SK-N-SH (cell line): Measurements from ENCODE around the gene SIRPB2. TPM values are rescaled to one million over a fixed set of nuclear protein-coding genes. Genes with fewer than 3 reads are reported as not detected.

Experiments used
- CTCF ChIA-PET: fragments of 300-600, 350-600 bp; formaldehyde crosslinking; extraction: SDS; loops from one replicate; lab custom pipeline; 2021; lab: Yijun Ruan, JAX
- POLR2A ChIA-PET: fragments of 350-600 bp; sonication (Branson Sonifier 250); formaldehyde crosslinking; extraction: SDS; loops from one replicate; lab custom pipeline; 2020; ENCODE audit warnings: antibody characterized with exemption, inconsistent platforms; lab: Yijun Ruan, JAX
- DNase-seq: peaks from one replicate; pipeline ENCODE4 v3.0.0; 2012
- H2AFZ ChIP-seq: fragments of 200-600 bp; sonication (generic); 2 replicates; pipeline ENCODE4 v1.8.1; 2016; ENCODE audit warnings: antibody characterized with exemption, mild to moderate bottlenecking, low read depth
- H3F3A ChIP-seq: fragments of 200-600 bp; sonication (generic); replicated peaks from 2 replicates; pipeline ENCODE3; 2016; ENCODE audit warnings: antibody characterized with exemption, mild to moderate bottlenecking; ENCODE audit not compliant: insufficient read depth
- H3K27ac ChIP-seq, 2 experiments: fragments of 200-500 bp in 1 of 2; fragments of 200-600 bp in 1 of 2; sonication (Bioruptor generic) in 1 of 2; sonication (generic), shearing (Covaris generic) in 1 of 2; 2 replicates each; pipeline versions ENCODE4 v1.5.1 to v1.6.1; 2014 to 2016; ENCODE audit warnings: low read depth in 2 of 2, inconsistent platforms in 1 of 2, low read length in 1 of 2, mild to moderate bottlenecking in 1 of 2, mixed read lengths in 1 of 2
- H3K27me3 ChIP-seq: fragments of 200-600 bp; sonication (generic), shearing (Covaris generic); 2 replicates; pipeline ENCODE4 v1.6.1; 2016; ENCODE audit warnings: mixed run types; ENCODE audit not compliant: insufficient read depth
- H3K36me3 ChIP-seq, 2 experiments: fragments of 200-500 bp in 1 of 2; fragments of 200-600 bp in 1 of 2; sonication (Bioruptor generic) in 1 of 2; sonication (generic) in 1 of 2; replicated peaks in 1 of 2; 2 replicates each; pipeline versions ENCODE3 to v1.5.1; 2014 to 2016; ENCODE audit warnings: low read length in 1 of 2, mild to moderate bottlenecking in 1 of 2; ENCODE audit not compliant: insufficient read depth in 2 of 2, control insufficient read depth in 1 of 2
- H3K4me1 ChIP-seq, 2 experiments: fragments of 200-500 bp in 1 of 2; fragments of 200-600 bp in 1 of 2; sonication (Bioruptor generic) in 1 of 2; sonication (generic), shearing (Covaris generic) in 1 of 2; 2 replicates each; pipeline versions ENCODE4 v1.5.1 to v1.6.1; 2014 to 2016; ENCODE audit warnings: low read depth in 1 of 2, low read length in 1 of 2, mixed run types in 1 of 2; ENCODE audit not compliant: insufficient read depth in 2 of 2, control insufficient read depth in 1 of 2
- H3K4me2 ChIP-seq: fragments of 200-600 bp; sonication (generic), shearing (Covaris generic); 2 replicates; pipeline ENCODE4 v1.6.1; 2017; ENCODE audit warnings: mixed run types
- H3K4me3 ChIP-seq, 2 experiments: fragments of 200-500 bp in 1 of 2; fragments of 200-600 bp in 1 of 2; sonication (Bioruptor generic) in 1 of 2; sonication (generic), shearing (Covaris generic) in 1 of 2; 2 replicates each; pipeline versions ENCODE4 v1.5.1 to v1.8.1; 2014 to 2016; ENCODE audit warnings: low read depth in 2 of 2, inconsistent platforms in 1 of 2, low read length in 1 of 2, mild to moderate bottlenecking in 1 of 2, mixed read lengths in 1 of 2, moderate library complexity in 1 of 2
- H3K79me2 ChIP-seq: fragments of 200-600 bp; sonication (generic); 2 replicates; pipeline ENCODE4 v1.8.1; 2017; ENCODE audit warnings: mild to moderate bottlenecking; ENCODE audit not compliant: insufficient read depth
- H3K9ac ChIP-seq: fragments of 200-600 bp; sonication (generic); 2 replicates; pipeline ENCODE4 v1.6.1; 2017; ENCODE audit warnings: mixed run types
- H3K9me2 ChIP-seq: fragments of 200-600 bp; sonication (generic); 2 replicates; pipeline ENCODE4 v1.6.1; 2017; ENCODE audit warnings: mixed run types
- H3K9me3 ChIP-seq: fragments of 200-600 bp; sonication (generic); 2 replicates; pipeline ENCODE4 v1.6.1; 2017; ENCODE audit warnings: mixed run types, mild to moderate bottlenecking, moderate library complexity
- H4K20me1 ChIP-seq: fragments of 200-600 bp; sonication (generic); 2 replicates; pipeline ENCODE4 v1.6.1; 2017; ENCODE audit warnings: mild to moderate bottlenecking, mixed run types; ENCODE audit not compliant: insufficient read depth
- CHD2 ChIP-seq: fragments of 150-350 bp; IDR thresholded peaks from 2 replicates; pipeline ENCODE4 v1.6.1; 2018; ENCODE audit warnings: low read length; ENCODE audit not compliant: partially characterized antibody
- ELF1 ChIP-seq: IDR thresholded peaks from 2 replicates; pipeline ENCODE4 v1.4.0; 2012
- EP300 ChIP-seq, 2 experiments: IDR thresholded peaks; 2 replicates each; pipeline versions ENCODE4 v1.4.0 to v1.6.1; 2012; ENCODE audit warnings: borderline replicate concordance in 1 of 2, low read depth in 1 of 2, low read length in 1 of 2
- EZH2phosphoT487 ChIP-seq: fragments of 200-600 bp; sonication (generic); IDR thresholded peaks from 2 replicates; pipeline ENCODE4 v1.6.1; 2017; ENCODE audit warnings: low read depth, mixed run types, mild to moderate bottlenecking, antibody characterized with exemption, moderate library complexity, borderline replicate concordance
- FOXJ3 ChIP-seq: sonication (generic); formaldehyde crosslinking; IDR thresholded peaks from 2 replicates; pipeline ENCODE4 v1.5.1; 2020; ENCODE audit warnings: mild to moderate bottlenecking, missing genetic modification reagents
- FOXM1 ChIP-seq: IDR thresholded peaks from 2 replicates; pipeline ENCODE4 v1.4.0; 2012; ENCODE audit warnings: low read depth, mild to moderate bottlenecking
- GABPA ChIP-seq: IDR thresholded peaks from 2 replicates; pipeline ENCODE4 v1.4.0; 2012; ENCODE audit warnings: low read depth, mild to moderate bottlenecking
- GATA2 ChIP-seq: sonication (generic); formaldehyde crosslinking; IDR thresholded peaks from 2 replicates; pipeline ENCODE4 v1.5.0; 2020; ENCODE audit warnings: mild to moderate bottlenecking, missing genetic modification reagents
- JUND ChIP-seq: IDR thresholded peaks from 2 replicates; pipeline ENCODE4 v1.4.0; 2012
- MXI1 ChIP-seq: IDR thresholded peaks from 2 replicates; pipeline ENCODE4 v1.6.1; 2012; ENCODE audit warnings: mild to moderate bottlenecking, low read depth, low read length, improper control_type of control experiment
- NRF1 ChIP-seq: IDR thresholded peaks from 2 replicates; pipeline ENCODE4 v1.6.1; 2012; ENCODE audit warnings: low read depth, mild to moderate bottlenecking, low read length
- RAD21 ChIP-seq: IDR thresholded peaks from 2 replicates; pipeline ENCODE4 v1.6.1; 2012; ENCODE audit warnings: mild to moderate bottlenecking, low read length
- RCOR1 ChIP-seq: fragments of 150-350 bp; IDR thresholded peaks from 2 replicates; pipeline ENCODE4 v1.6.1; 2017; ENCODE audit warnings: antibody characterized with exemption, low read length
- SIN3A ChIP-seq: IDR thresholded peaks from 2 replicates; pipeline ENCODE4 v1.6.1; 2012; ENCODE audit warnings: low read depth, mild to moderate bottlenecking, low read length, moderate library complexity, borderline replicate concordance
- SMC3 ChIP-seq: IDR thresholded peaks from 2 replicates; pipeline ENCODE4 v1.6.1; 2012; ENCODE audit warnings: low read depth, low read length, improper control_type of control experiment
- TAF1 ChIP-seq: IDR thresholded peaks from 2 replicates; pipeline ENCODE4 v1.6.1; 2012; ENCODE audit warnings: low read depth, mild to moderate bottlenecking, low read length, moderate library complexity, borderline replicate concordance
- USF1 ChIP-seq: IDR thresholded peaks from 2 replicates; pipeline ENCODE4 v1.4.0; 2012; ENCODE audit warnings: low read depth, borderline replicate concordance
- WGBS: methylation state at CpG from one replicate; pipeline ENCODE4 v1.1.6; 2017; ENCODE audit warnings: low lambda C conversion rate; 5-methylcytosine and 5-hydroxymethylcytosine counted together
- polyA plus RNA-seq, 3 experiments: library from polyadenylated mRNA; depleted of rRNA; stranded (reverse); fragments of >200 nt; gene quantifications; 2 replicates each; pipeline ENCODE4 v1.2.3, GENCODE V29; 2012
- TF ChIP-seq, protein P1 (sequence below): IDR thresholded peaks from 2 replicates; pipeline ENCODE4 v1.4.0; 2012; ENCODE audit warnings: low read depth, borderline replicate concordance
- TF ChIP-seq, protein P2 (sequence below): fragments of 200-600 bp; sonication (generic); IDR thresholded peaks from 2 replicates; pipeline ENCODE4 v1.6.1; 2017; ENCODE audit warnings: antibody characterized with exemption, mild to moderate bottlenecking, moderate library complexity

SIRPB2 gene
- polyA plus RNA-seq, 1 of the 3 experiments (the other 2 are of a cell fraction) = not detected

DNA sequence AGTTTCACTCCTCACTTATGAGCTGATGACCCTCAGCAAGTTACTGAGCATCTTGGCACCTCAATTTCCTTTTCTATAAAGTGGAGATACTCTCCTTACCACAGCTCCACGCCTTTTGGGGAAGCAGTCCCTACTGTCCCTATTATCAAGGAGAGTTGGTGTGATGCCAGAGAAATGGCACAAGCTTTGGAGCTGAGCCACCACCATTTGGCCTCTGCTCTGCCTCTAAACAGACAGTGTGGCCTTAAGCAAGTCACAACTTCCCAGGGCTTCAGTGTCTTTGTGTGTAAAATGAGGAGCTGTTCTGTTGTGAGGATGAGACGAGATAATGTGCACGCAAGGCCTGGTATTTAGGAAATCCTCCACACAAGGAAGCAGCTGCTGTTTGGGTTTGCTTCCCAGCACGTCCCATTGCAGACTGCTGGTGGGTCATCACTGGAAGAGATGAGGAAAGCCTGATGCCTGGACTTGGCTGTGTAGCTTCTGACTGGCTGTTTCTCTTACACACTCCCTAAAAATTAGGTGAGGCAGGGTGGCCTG lies 43.1 kb downstream of the SIRPB2 start:
- ChIA-PET POLR2A (no interaction called here), CTCF (interaction anchor here (1.0 to 4.9 kb wide), 7 partner anchors 10 to 263 kb away, joined by 3 to 24 read pairs (median 4); partner anchors contain the start of gene NSFL1C)
- H3K27ac ChIP-seq = no peak overlapping the region
- no peaks in the 10 kb centered on the region for H3K9me2 ChIP-seq
- H3K9me3 ChIP-seq = peaks cover 27% of the 10 kb centered on the region
- WGBS = 100% methylated on average over 4 of the region's 4 CpGs
- TF ChIP-seq TAF1 (no peak), EZH2phosphoT487 (no peak), SIN3A (no peak), CHD2 (no peak), FOXM1 (no peak), NRF1 (no peak), RCOR1 (no peak), MXI1 (no peak), GATA2 (CRISPR knock-in tag) (no peak), JUND (no peak), USF1 (no peak), FOXJ3 (CRISPR knock-in tag) (no peak), GABPA (no peak), SMC3 (no peak), ELF1 (no peak)
- TF ChIP-seq, protein P1, sequence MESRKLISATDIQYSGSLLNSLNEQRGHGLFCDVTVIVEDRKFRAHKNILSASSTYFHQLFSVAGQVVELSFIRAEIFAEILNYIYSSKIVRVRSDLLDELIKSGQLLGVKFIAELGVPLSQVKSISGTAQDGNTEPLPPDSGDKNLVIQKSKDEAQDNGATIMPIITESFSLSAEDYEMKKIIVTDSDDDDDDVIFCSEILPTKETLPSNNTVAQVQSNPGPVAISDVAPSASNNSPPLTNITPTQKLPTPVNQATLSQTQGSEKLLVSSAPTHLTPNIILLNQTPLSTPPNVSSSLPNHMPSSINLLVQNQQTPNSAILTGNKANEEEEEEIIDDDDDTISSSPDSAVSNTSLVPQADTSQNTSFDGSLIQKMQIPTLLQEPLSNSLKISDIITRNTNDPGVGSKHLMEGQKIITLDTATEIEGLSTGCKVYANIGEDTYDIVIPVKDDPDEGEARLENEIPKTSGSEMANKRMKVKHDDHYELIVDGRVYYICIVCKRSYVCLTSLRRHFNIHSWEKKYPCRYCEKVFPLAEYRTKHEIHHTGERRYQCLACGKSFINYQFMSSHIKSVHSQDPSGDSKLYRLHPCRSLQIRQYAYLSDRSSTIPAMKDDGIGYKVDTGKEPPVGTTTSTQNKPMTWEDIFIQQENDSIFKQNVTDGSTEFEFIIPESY = no peak
- no peaks in the 10 kb centered on the region for H3K79me2 ChIP-seq
- no peak overlapping the region for H3K4me2 ChIP-seq
- no peaks in the 10 kb centered on the region for H3K27me3 ChIP-seq
- no peak for DNase-seq
- no peak overlapping the region for H3K4me3 ChIP-seq
- no peaks in the 10 kb centered on the region for H3K4me1 ChIP-seq
- no peak overlapping the region for H3K9ac ChIP-seq
- no peaks in the 10 kb centered on the region for H3F3A ChIP-seq
- H2AFZ ChIP-seq = no peak overlapping the region
- H3K36me3 ChIP-seq = peaks cover 95 to 100% of the 10 kb centered on the region in 2 experiments
- no peaks in the 10 kb centered on the region for H4K20me1 ChIP-seq

- Histone ChIP-seq H3K4me3 (no peak overlapping the region), H3K27ac (no peak overlapping the region), H3K9me3 (peaks cover 17% of the 10 kb centered on the region), H3K9me2 (no peaks in the 10 kb centered on the region), H3F3A (no peaks in the 10 kb centered on the region), H3K36me3 (peaks cover 84 to 100% of the 10 kb centered on the region in 2 experiments), H2AFZ (no peak overlapping the region), H4K20me1 (no peaks in the 10 kb centered on the region), H3K9ac (no peak overlapping the region), H3K4me1 (no peaks in the 10 kb centered on the region), H3K27me3 (no peaks in the 10 kb centered on the region), H3K4me2 (no peak overlapping the region), H3K79me2 (no peaks in the 10 kb centered on the region)
- ChIA-PET CTCF (interaction anchor here (3.1 kb wide), 1 partner anchor 9 kb away, joined by 24 read pairs; no protein-coding TSS in a partner anchor), POLR2A (no interaction called here)
- no peak for DNase-seq
- WGBS = 100% methylated on average over 1 of the region's 1 CpG
- TF ChIP-seq GATA2 (CRISPR knock-in tag) = no peak
- no peak for TF ChIP-seq RAD21
- TF ChIP-seq FOXJ3 (CRISPR knock-in tag) = no peak
- TF ChIP-seq, protein P2, sequence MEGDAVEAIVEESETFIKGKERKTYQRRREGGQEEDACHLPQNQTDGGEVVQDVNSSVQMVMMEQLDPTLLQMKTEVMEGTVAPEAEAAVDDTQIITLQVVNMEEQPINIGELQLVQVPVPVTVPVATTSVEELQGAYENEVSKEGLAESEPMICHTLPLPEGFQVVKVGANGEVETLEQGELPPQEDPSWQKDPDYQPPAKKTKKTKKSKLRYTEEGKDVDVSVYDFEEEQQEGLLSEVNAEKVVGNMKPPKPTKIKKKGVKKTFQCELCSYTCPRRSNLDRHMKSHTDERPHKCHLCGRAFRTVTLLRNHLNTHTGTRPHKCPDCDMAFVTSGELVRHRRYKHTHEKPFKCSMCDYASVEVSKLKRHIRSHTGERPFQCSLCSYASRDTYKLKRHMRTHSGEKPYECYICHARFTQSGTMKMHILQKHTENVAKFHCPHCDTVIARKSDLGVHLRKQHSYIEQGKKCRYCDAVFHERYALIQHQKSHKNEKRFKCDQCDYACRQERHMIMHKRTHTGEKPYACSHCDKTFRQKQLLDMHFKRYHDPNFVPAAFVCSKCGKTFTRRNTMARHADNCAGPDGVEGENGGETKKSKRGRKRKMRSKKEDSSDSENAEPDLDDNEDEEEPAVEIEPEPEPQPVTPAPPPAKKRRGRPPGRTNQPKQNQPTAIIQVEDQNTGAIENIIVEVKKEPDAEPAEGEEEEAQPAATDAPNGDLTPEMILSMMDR = no peak
- no peak for TF ChIP-seq GABPA
- no peak for TF ChIP-seq EP300 (IDR thresholded peaks at IDR 0.05; ENCODE audit: borderline replicate concordance in 1 of 2, low read depth in 1 of 2, low read length in 1 of 2)
- no peak for TF ChIP-seq MXI1
- TF ChIP-seq USF1 = no peak
Measured at GRCh38 chr20:1446536-1446935, 44.7 kb downstream of the SIRPB2 start.
